ENCODE results near the gene DLGAP1. TPM values are rescaled to one million over a fixed set of nuclear protein-coding genes. Genes with fewer than 3 reads are reported as not detected.

DLGAP1 gene
- polyA plus RNA-seq, 1 of the 3 experiments (the other 2 are of a cell fraction) = not detected

DNA sequence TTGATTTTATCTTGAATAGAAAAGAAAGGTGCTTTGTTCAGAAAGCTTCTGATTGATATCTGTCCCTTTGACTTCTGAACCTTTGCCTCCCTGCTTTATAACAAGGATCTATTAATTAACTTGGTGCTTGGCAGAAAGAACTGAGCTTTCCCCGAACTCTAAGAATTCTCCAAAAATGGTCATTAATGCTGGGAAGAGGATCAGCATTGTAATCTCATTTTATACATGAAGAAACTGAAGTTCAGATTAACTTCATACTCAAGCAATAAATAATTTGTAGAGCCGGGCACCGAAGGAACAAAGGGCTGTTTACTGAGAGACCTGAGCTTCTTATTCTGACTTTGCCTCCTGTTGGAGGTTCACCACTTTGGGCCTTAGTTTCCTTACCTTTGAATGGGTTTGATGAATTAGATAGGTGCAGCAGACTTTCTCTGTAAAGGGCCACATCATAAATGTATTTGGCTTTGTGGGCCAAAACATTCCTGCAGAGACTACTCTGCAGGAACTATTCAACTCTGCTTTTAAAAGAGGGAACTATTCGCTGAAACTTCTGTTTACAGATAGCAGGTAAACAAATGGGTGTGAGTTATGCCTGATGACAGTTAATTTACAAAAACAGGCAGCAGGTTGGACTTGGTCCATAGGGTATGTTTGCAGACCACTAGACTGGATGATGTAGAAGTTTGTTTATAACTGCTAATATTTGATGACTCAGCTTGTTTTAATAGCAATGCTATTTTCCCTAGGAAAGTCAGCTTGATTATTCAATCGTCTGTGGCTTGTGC lies 732.3 kb downstream of the DLGAP1 start:
- WGBS (ENCODE audit: low lambda C conversion rate) = 8% methylated on average over 5 of the region's 5 CpGs
- Histone ChIP-seq H2AFZ (ENCODE audit: low read depth) (no peak overlapping the region), H3K79me2 (ENCODE audit: insufficient read depth) (no peaks in the 10 kb centered on the region), H3K27ac (ENCODE audit: low read depth in 2 of 2, low read length in 1 of 2) (no peak overlapping the region), H3K27me3 (ENCODE audit: insufficient read depth) (peaks cover 27% of the 10 kb centered on the region), H3K9ac (no peak overlapping the region), H3K36me3 (replicated peaks in 1 of 2; ENCODE audit: control insufficient read depth in 1 of 2, insufficient read depth in 2 of 2, low read length in 1 of 2) (no peaks in the 10 kb centered on the region), H3K9me2 (no peaks in the 10 kb centered on the region), H3K4me3 (ENCODE audit: low read depth in 2 of 2, low read length in 1 of 2) (no peak overlapping the region), H3K4me1 (ENCODE audit: control insufficient read depth in 1 of 2, insufficient read depth in 2 of 2, low read depth in 1 of 2, low read length in 1 of 2) (peaks cover 0 to 17% of the 10 kb centered on the region in 2 experiments; a peak in 1 of 4 replicates), H4K20me1 (ENCODE audit: insufficient read depth) (no peaks in the 10 kb centered on the region), H3F3A (replicated peaks; ENCODE audit: insufficient read depth) (no peaks in the 10 kb centered on the region), H3K4me2 (no peak overlapping the region), H3K9me3 (no peaks in the 10 kb centered on the region)
- ChIA-PET CTCF (no interaction called here), POLR2A (no interaction called here)
- no peak for TF ChIP-seq CHD2 (IDR thresholded peaks at IDR 0.05; ENCODE audit: low read length, partially characterized antibody)
- TF ChIP-seq RAD21 (IDR thresholded peaks at IDR 0.05; ENCODE audit: low read length) = no peak
- TF ChIP-seq FOXM1 (IDR thresholded peaks at IDR 0.05; ENCODE audit: low read depth) = no peak
- TF ChIP-seq, protein P1, sequence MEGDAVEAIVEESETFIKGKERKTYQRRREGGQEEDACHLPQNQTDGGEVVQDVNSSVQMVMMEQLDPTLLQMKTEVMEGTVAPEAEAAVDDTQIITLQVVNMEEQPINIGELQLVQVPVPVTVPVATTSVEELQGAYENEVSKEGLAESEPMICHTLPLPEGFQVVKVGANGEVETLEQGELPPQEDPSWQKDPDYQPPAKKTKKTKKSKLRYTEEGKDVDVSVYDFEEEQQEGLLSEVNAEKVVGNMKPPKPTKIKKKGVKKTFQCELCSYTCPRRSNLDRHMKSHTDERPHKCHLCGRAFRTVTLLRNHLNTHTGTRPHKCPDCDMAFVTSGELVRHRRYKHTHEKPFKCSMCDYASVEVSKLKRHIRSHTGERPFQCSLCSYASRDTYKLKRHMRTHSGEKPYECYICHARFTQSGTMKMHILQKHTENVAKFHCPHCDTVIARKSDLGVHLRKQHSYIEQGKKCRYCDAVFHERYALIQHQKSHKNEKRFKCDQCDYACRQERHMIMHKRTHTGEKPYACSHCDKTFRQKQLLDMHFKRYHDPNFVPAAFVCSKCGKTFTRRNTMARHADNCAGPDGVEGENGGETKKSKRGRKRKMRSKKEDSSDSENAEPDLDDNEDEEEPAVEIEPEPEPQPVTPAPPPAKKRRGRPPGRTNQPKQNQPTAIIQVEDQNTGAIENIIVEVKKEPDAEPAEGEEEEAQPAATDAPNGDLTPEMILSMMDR (IDR thresholded peaks at IDR 0.05) = no peak
- no peak for TF ChIP-seq NRF1 (IDR thresholded peaks at IDR 0.05; ENCODE audit: low read depth, low read length)
- no peak for TF ChIP-seq IRF3 (IDR thresholded peaks at IDR 0.05; ENCODE audit: low read depth, low read length)
- TF ChIP-seq GATA2 (CRISPR knock-in tag; IDR thresholded peaks at IDR 0.05) = no peak
- TF ChIP-seq NFIC (IDR thresholded peaks at IDR 0.05; ENCODE audit: borderline replicate concordance) = no peak
- TF ChIP-seq EP300 (IDR thresholded peaks at IDR 0.05; ENCODE audit: borderline replicate concordance in 1 of 2, low read depth in 1 of 2, low read length in 1 of 2) = no peak
- no peak for TF ChIP-seq SIN3A (IDR thresholded peaks at IDR 0.05; ENCODE audit: borderline replicate concordance, low read depth, low read length)
- no peak for TF ChIP-seq USF1 (IDR thresholded peaks at IDR 0.05; ENCODE audit: borderline replicate concordance, low read depth)
- TF ChIP-seq TAF1 (IDR thresholded peaks at IDR 0.05; ENCODE audit: borderline replicate concordance, low read depth, low read length) = no peak
- no peak for TF ChIP-seq MAX (IDR thresholded peaks at IDR 0.05; ENCODE audit: low read depth)
- TF ChIP-seq YY1 (IDR thresholded peaks at IDR 0.05; ENCODE audit: low read depth) = no peak
- TF ChIP-seq MEF2A (IDR thresholded peaks at IDR 0.05; ENCODE audit: borderline replicate concordance, low read depth) = no peak
- no peak for TF ChIP-seq TCF12 (IDR thresholded peaks at IDR 0.05)
- TF ChIP-seq FOSL2 (IDR thresholded peaks at IDR 0.05; ENCODE audit: borderline replicate concordance, low read depth) = no peak
- TF ChIP-seq MXI1 (IDR thresholded peaks at IDR 0.05; ENCODE audit: low read depth, low read length) = no peak
- TF ChIP-seq POLR2AphosphoS5 (IDR thresholded peaks at IDR 0.05; ENCODE audit: low read depth, low read length) = no peak
- TF ChIP-seq, protein P2, sequence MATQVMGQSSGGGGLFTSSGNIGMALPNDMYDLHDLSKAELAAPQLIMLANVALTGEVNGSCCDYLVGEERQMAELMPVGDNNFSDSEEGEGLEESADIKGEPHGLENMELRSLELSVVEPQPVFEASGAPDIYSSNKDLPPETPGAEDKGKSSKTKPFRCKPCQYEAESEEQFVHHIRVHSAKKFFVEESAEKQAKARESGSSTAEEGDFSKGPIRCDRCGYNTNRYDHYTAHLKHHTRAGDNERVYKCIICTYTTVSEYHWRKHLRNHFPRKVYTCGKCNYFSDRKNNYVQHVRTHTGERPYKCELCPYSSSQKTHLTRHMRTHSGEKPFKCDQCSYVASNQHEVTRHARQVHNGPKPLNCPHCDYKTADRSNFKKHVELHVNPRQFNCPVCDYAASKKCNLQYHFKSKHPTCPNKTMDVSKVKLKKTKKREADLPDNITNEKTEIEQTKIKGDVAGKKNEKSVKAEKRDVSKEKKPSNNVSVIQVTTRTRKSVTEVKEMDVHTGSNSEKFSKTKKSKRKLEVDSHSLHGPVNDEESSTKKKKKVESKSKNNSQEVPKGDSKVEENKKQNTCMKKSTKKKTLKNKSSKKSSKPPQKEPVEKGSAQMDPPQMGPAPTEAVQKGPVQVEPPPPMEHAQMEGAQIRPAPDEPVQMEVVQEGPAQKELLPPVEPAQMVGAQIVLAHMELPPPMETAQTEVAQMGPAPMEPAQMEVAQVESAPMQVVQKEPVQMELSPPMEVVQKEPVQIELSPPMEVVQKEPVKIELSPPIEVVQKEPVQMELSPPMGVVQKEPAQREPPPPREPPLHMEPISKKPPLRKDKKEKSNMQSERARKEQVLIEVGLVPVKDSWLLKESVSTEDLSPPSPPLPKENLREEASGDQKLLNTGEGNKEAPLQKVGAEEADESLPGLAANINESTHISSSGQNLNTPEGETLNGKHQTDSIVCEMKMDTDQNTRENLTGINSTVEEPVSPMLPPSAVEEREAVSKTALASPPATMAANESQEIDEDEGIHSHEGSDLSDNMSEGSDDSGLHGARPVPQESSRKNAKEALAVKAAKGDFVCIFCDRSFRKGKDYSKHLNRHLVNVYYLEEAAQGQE (IDR thresholded peaks at IDR 0.05; ENCODE audit: low read depth, low read length) = no peak
- no peak for DNase-seq
